HUES64 (cell line): Measurements from ENCODE around the gene NCOA4.
"Not testable (repeated sequence)": the region's sequence is repeated elsewhere in the genome, so short reads cannot be mapped to it uniquely, and the experiment has no call there.

Experiments used
- H3K27ac ChIP-seq: 2 replicates; pipeline ENCODE4 v1.7.0; 2013; ENCODE audit warnings: low read depth, low read length, inconsistent platforms
- H3K27me3 ChIP-seq: 2 replicates; pipeline ENCODE4 v1.6.1; 2013; ENCODE audit warnings: mild to moderate bottlenecking, low read length; ENCODE audit not compliant: insufficient read depth
- H3K36me3 ChIP-seq: 2 replicates; pipeline ENCODE4 v1.6.1; 2013; ENCODE audit warnings: mild to moderate bottlenecking, low read length; ENCODE audit not compliant: insufficient read depth
- H3K4me1 ChIP-seq: 2 replicates; pipeline ENCODE4 v1.6.1; 2013; ENCODE audit warnings: mild to moderate bottlenecking, low read length, moderate library complexity; ENCODE audit not compliant: insufficient read depth
- H3K4me3 ChIP-seq: 2 replicates; pipeline ENCODE4 v1.5.1; 2013; ENCODE audit warnings: mild to moderate bottlenecking, low read length, moderate library complexity
- H3K9ac ChIP-seq: 2 replicates; pipeline ENCODE4 v1.6.1; 2013; ENCODE audit warnings: mild to moderate bottlenecking, low read depth, low read length
- H3K9me3 ChIP-seq: 2 replicates; pipeline ENCODE4 v1.6.1; 2013; ENCODE audit warnings: low read depth, low read length; ENCODE audit not compliant: insufficient read depth
- WGBS: fragments of 150-250, 120-280 bp; methylation state at CpG from one replicate; pipeline ENCODE4 v1.1.7; 2013; ENCODE audit warnings: missing lambda C conversion rate; 5-methylcytosine and 5-hydroxymethylcytosine counted together

The NCOA4 gene

DNA sequence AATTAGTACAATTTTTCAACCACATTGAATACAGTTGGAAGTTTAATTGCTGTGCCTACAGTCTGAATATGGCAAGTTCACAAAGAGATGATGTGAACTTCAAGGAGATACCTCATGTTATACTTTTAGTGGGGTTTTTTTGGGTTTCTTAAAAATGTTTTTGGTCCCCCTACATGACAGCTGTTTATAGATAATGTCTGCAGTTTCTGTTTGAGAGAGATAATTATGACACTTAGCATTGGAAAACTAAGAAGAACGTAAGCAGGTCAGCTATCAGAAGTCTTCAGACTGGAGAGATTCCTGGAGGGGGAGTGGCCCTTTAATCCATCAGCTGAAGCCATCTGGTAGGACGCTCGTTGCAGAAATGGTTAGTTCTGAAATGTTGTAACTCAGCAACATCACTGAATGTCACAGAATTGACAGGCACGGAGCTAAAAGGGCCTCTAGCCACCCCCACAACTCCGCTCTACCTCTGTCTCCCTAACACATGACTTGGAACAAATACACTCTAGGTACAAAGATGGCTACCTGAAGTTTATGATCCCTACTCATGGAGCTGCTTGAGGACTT is 29.2 kb downstream of the NCOA4 start:
- no peak overlapping the region for H3K4me3 ChIP-seq
- WGBS: 95% methylated on average over 5 of the region's 5 CpGs
- no peaks in the 10 kb centered on the region for H3K27me3 ChIP-seq
- H3K9ac ChIP-seq: no peak overlapping the region
- no peaks in the 10 kb centered on the region for H3K9me3 ChIP-seq
- H3K36me3 ChIP-seq: peaks cover 89% of the 10 kb centered on the region
- no peak overlapping the region for H3K27ac ChIP-seq
- peaks cover 10% of the 10 kb centered on the region; the same call in 1 of the 2 replicates for H3K4me1 ChIP-seq

DNA sequence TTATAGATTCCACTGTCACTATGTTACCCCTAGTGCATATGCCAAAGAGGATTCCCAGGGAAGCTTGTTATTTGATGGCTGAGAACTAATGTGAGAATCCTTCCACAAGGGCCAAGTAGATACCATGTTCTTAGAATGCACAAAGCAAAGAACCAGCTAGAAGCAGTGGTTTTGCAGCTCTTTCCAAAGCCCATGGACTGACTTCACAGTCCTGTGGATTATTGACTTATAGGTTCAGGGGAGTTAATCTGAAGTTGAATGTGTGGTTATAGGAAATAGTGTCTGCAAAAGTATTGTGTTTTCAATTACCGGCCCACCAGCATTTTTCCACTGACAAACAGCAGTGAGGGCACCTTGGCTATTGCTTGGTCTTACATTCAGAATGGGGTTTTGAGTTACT is 29.9 kb downstream of the NCOA4 start:
- H3K36me3 ChIP-seq: peaks cover 81% of the 10 kb centered on the region
- WGBS: 94% methylated on average over 1 of the region's 1 CpG
- H3K4me3 ChIP-seq: no peak overlapping the region
- H3K9ac ChIP-seq: no peak overlapping the region
- 0 out of 2 replicates have a peak overlapping the region, but pooled peaks have one; percentile 6 for H3K27ac ChIP-seq
- H3K9me3 ChIP-seq: no peaks in the 10 kb centered on the region
- no peaks in the 10 kb centered on the region for H3K27me3 ChIP-seq
- H3K4me1 ChIP-seq: peaks cover 10% of the 10 kb centered on the region; the same call in 1 of the 2 replicates

DNA sequence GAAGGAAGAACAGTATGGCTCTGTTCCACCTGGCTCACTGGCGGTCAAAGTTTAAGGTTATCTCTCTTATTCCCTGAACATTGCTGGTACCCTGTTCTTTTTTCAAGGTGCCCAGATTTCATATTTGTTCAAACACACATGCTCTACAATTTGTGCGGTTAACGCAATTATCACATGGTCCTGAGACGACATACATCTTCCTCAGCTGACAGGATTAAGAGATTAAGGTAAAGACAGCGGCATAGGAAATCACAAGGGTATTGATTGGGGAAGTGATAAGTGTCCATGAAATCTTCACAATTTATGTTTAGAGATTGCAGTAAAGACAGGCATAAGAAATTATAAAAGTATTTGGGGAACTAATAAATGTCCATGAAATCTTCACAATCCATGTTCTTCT is 30.5 kb downstream of the NCOA4 start:
- not testable (repeated sequence) for H3K9ac ChIP-seq, H3K9me3 ChIP-seq, H3K4me1 ChIP-seq, H3K4me3 ChIP-seq, H3K27ac ChIP-seq, H3K27me3 ChIP-seq
- peaks cover 78% of the 10 kb centered on the region for H3K36me3 ChIP-seq
- 97% methylated on average over 5 of the region's 5 CpGs for WGBS

DNA sequence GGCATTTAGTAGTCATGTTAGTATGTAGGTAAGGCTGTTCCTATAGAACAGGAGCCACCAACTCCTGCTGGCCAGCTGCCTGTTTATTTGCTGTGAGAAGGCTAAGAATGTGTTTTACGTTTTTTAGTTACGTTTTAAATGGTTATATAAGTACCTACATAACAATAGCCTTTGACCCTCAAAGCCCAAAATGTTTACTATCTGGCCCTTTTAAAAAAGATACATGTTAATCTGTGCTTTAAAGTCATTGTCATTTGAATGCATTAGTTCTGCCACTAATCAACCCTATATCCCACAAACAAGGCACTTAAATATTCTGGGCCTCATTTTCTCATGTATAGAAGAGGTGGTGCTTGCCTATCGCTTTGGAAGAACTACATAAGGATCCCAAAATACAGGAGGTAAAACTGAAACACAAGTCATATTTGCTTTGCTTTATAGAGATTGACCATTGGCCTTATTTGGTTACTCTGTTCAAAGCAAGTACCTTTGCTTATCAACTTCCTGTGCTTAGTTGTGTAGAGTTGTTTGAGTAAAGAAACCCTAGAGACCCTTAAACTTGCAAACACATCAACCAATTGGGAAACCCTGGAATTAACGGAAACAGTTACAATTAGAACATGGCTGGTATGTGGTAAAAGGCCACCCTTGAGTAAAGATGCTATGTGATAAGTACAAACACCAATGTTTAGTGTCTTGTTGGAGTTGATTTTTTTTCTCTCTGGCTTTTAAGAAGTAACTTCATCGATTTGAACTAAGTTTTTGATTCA is 32.2 kb downstream of the NCOA4 start:
- Histone ChIP-seq H3K27me3 (no peaks in the 10 kb centered on the region), H3K9me3 (no peaks in the 10 kb centered on the region), H3K9ac (no peak overlapping the region), H3K4me3 (no peak overlapping the region), H3K27ac (peak overlapping the region; percentile 66; the same call in 1 of the 2 replicates), H3K4me1 (peaks cover 10% of the 10 kb centered on the region; the same call in 1 of the 2 replicates), H3K36me3 (peaks cover 69% of the 10 kb centered on the region)
- WGBS: 86% methylated on average over 3 of the region's 5 CpGs

- Histone ChIP-seq H3K27me3 (no peaks in the 10 kb centered on the region), H3K27ac (peak overlapping the region; percentile 66; the same call in 1 of the 2 replicates), H3K4me3 (no peak overlapping the region), H3K9ac (no peak overlapping the region; the same call in 1 of the 2 replicates), H3K9me3 (no peaks in the 10 kb centered on the region), H3K36me3 (peaks cover 67% of the 10 kb centered on the region), H3K4me1 (peaks cover 10% of the 10 kb centered on the region; the same call in 1 of the 2 replicates)
- 90% methylated on average over 4 of the region's 4 CpGs for WGBS
These were observed 32.9 kb downstream of the NCOA4 start for GRCh38 chr10:45997557-45997956.

DNA sequence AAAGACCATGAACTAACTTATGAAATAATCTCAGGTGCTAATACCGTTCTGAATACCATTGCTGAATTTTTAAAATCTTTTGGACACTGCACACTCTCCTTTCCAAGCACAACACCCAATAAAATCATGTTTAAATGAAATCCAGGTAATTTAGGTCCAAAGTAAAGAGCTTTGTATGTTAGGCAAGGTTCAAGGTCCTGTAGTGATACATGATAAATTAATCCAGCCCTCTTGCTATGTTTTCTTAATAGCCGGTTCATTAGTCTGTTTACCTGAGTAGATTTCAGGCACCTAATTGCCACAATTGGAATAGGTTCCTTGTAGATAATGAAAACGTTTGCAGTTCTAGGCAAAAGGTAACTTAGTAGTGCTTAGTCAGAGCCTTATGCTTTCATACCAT is 44.8 kb downstream of the NCOA4 start:
- not testable (repeated sequence) for H3K27me3 ChIP-seq, H3K4me1 ChIP-seq, H3K9ac ChIP-seq, H3K9me3 ChIP-seq, H3K27ac ChIP-seq, H3K4me3 ChIP-seq
- peaks cover 56% of the 10 kb centered on the region for H3K36me3 ChIP-seq
- 100% methylated on average over 2 of the region's 3 CpGs for WGBS

DNA sequence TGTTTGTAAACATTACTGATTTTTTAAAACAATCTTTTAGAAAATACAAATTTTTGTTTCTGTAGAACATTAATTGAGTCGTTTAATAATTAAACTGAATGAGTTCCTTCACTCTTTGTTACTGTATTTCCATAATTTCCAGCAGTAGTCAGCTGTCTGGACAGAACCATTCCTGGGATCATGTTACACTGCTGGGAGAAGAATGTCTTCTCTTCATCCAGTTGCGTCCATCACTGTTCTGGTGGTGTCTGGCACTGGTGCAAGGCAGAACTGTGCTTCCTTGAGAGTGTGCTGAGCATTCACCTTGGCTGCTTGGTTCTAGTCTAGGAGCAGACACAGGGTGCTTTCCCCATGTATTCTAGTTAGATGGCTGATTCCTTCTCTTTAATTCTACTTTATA is 46.0 kb downstream of the NCOA4 start:
- H3K4me1 ChIP-seq, H3K27me3 ChIP-seq, H3K27ac ChIP-seq, H3K9ac ChIP-seq, H3K9me3 ChIP-seq, H3K4me3 ChIP-seq: not testable (repeated sequence)
- H3K36me3 ChIP-seq: peaks cover 52% of the 10 kb centered on the region
- WGBS: 93% methylated on average over 1 of the region's 2 CpGs

- H3K4me3 ChIP-seq, H3K9ac ChIP-seq, H3K4me1 ChIP-seq, H3K9me3 ChIP-seq, H3K27me3 ChIP-seq, H3K27ac ChIP-seq: not testable (repeated sequence)
- peaks cover 51% of the 10 kb centered on the region for H3K36me3 ChIP-seq
- 100% methylated on average over 1 of the region's 6 CpGs for WGBS
These were observed 46.8 kb downstream of the NCOA4 start for GRCh38 chr10:45983538-45984186.

DNA sequence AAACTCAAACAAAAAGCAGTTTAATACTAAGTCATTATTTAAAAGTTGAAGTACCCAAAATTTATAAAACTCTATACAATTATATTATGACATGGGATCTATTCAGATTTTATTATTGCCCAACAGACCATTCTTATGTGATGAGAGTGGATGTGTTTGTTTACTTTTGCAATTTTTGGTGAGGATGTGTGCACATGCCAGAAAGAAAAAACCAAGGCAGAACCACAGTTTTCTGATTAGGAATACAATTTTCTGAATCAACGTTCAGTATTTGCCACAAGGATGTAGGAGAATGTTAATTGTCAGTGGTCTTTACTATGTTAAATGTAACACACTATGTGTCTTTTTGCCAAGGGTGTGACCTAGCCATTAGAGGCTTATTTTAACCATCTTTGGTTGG is 49.1 kb downstream of the NCOA4 start:
- not testable (repeated sequence) for H3K4me3 ChIP-seq, H3K27me3 ChIP-seq, H3K27ac ChIP-seq, H3K4me1 ChIP-seq, H3K9me3 ChIP-seq, H3K9ac ChIP-seq
- H3K36me3 ChIP-seq: peaks cover 50% of the 10 kb centered on the region
- 100% methylated on average over 1 of the region's 1 CpG for WGBS

DNA sequence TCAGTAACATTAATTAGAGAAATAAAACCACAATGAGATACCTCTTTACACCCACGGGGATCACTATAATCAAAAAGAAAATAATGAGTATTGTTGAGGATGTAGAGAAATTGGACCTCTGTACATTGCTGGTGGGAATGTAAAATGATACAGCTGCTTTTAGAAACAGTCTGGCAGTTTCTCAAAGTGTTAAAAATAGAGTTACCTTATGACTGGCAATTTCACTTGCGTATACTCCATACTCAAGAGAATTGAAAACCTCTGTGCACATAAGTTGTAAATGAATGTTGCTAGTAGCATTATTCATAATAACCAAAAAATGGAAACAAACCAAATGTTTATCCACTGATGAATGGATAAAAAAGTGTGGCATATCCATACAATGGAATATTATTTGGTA is 51.9 kb downstream of the NCOA4 start:
- peaks cover 37% of the 10 kb centered on the region for H3K36me3 ChIP-seq
- not testable (repeated sequence) for H3K9ac ChIP-seq, H3K27ac ChIP-seq, H3K27me3 ChIP-seq, H3K4me3 ChIP-seq, H3K9me3 ChIP-seq, H3K4me1 ChIP-seq
- no CpG with 5 or more reads among the region's 2 CpGs for whole genome bisulfite sequencing

DNA sequence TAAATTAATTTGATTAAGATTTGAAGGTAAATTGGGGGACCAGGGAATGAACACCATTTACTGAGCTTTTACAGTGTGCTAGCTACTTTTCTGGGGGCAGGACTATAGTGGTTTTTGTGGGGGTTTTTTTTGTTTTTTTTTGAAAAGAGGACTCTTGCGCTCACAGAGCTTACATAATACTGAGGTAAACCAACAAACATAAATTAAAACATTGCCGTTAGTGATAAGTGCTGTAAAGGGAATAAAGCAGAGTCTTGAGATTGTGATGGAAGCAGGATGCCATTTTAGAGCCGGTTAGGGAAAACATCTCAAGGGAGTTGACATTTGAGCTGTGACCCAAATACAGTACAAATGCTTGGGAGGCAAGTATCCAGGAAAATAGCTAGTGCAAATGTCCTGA is 56.4 kb downstream of the NCOA4 start:
- peaks cover 23% of the 10 kb centered on the region for H3K36me3 ChIP-seq
- not testable (repeated sequence) for H3K9ac ChIP-seq, H3K9me3 ChIP-seq, H3K4me3 ChIP-seq, H3K27ac ChIP-seq, H3K27me3 ChIP-seq, H3K4me1 ChIP-seq
- WGBS: 95% methylated on average over 2 of the region's 3 CpGs
